Activated naive CD8-positive, alpha-beta T cell treated with anti-CD3 and anti-CD28 coated beads for 36 hours (primary cell): ENCODE data around the gene CD200R1L. TPM values are rescaled to one million over a fixed set of nuclear protein-coding genes. Genes with fewer than 3 reads are reported as not detected.

ENCODE experiments used
- DNase-seq: peaks from one replicate; pipeline ENCODE4 v3.0.0; 2021
- H3K27ac Mint-ChIP-seq: one replicate; pipeline ENCODE4 v1.8.0; 2022; ENCODE audit warnings: mild to moderate bottlenecking, moderate library complexity, mixed read lengths
- H3K27me3 Mint-ChIP-seq: one replicate; pipeline ENCODE4 v1.8.0; 2022; ENCODE audit warnings: mild to moderate bottlenecking, mixed read lengths
- H3K36me3 Mint-ChIP-seq: one replicate; pipeline ENCODE4 v1.8.0; 2021; ENCODE audit warnings: mild to moderate bottlenecking, mixed read lengths
- H3K4me1 Mint-ChIP-seq: one replicate; pipeline ENCODE4 v1.8.0; 2021; ENCODE audit warnings: mixed read lengths
- H3K4me3 Mint-ChIP-seq: one replicate; pipeline ENCODE4 v1.8.0; 2022; ENCODE audit warnings: mild to moderate bottlenecking, moderate library complexity, mixed read lengths
- H3K9me3 Mint-ChIP-seq: one replicate; pipeline ENCODE4 v1.8.0; 2022; ENCODE audit warnings: mixed read lengths
- total RNA-seq, 2 experiments: library from RNA; stranded (reverse); gene quantifications; one replicate each; pipeline ENCODE4 v1.2.3, GENCODE V29; 2021

CD200R1L gene
- total RNA-seq, 2 experiments from 2014 or later, result not detected

GRCh38 chr3:112811131-112811884 is 35.4 kb downstream of the CD200R1L start:
- Mint-ChIP-seq H3K27ac (no peak overlapping the region), H3K4me3 (no peak overlapping the region), H3K27me3 (no peaks in the 10 kb centered on the region), H3K4me1 (peaks cover 8% of the 10 kb centered on the region), H3K36me3 (no peaks in the 10 kb centered on the region), H3K9me3 (no peaks in the 10 kb centered on the region)
- no peak for DNase-seq

DNA sequence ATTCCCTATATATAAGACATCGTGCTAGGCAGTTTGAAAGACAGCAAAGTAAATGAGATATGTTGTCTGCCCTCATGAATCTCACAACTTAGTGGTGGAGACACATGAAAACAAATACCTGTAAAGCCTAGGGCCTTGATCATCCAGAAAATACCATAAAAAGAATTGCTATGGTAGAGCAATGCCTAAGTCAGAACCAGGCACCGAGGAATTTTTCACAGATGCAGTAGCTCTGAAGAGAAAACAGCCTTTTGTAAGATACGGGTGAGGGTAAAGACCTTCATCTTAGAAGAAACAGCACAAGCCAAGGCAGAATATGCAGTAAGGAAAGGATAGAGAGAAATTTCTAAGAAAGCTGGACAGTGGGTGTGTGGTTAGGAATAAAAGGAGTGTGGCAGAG is 36.1 kb downstream of the CD200R1L start:
- Mint-ChIP-seq H3K27me3 (no peaks in the 10 kb centered on the region), H3K27ac (no peak overlapping the region), H3K9me3 (no peaks in the 10 kb centered on the region), H3K36me3 (no peaks in the 10 kb centered on the region), H3K4me1 (peaks cover 8% of the 10 kb centered on the region), H3K4me3 (no peak overlapping the region)
- no peak for DNase-seq

- H3K27ac Mint-ChIP-seq, result no peak overlapping the region
- H3K36me3 Mint-ChIP-seq, result no peaks in the 10 kb centered on the region
- H3K9me3 Mint-ChIP-seq, result no peaks in the 10 kb centered on the region
- H3K4me1 Mint-ChIP-seq, result peaks cover 6% of the 10 kb centered on the region
- H3K4me3 Mint-ChIP-seq, result no peak overlapping the region
- H3K27me3 Mint-ChIP-seq, result no peaks in the 10 kb centered on the region
- no peak for DNase-seq
Measured at GRCh38 chr3:112808136-112808535, 38.5 kb downstream of the CD200R1L start.

DNA sequence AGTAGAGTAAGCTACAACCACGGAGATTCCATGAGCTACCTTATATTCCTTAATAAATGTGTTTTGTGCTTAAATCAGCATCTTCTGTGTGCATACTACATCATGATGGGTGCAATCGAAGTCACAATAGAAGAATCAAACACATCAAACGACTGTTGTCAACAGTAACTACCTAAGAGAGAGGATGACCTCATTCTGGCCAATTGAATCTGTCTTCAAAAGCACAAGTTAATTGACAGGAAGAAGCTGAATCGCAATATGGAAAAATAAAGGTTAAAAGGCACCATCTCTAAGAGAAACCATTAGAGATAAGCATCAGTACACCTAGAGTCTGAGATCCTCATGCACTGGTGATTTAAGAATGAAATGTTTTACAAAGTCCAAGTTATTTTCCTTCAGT is 39.0 kb downstream of the CD200R1L start:
- H3K9me3 Mint-ChIP-seq, result no peaks in the 10 kb centered on the region
- H3K4me3 Mint-ChIP-seq, result no peak overlapping the region
- peaks cover 9% of the 10 kb centered on the region for H3K4me1 Mint-ChIP-seq
- no peaks in the 10 kb centered on the region for H3K36me3 Mint-ChIP-seq
- no peak overlapping the region for H3K27ac Mint-ChIP-seq
- no peaks in the 10 kb centered on the region for H3K27me3 Mint-ChIP-seq
- no peak for DNase-seq

DNA sequence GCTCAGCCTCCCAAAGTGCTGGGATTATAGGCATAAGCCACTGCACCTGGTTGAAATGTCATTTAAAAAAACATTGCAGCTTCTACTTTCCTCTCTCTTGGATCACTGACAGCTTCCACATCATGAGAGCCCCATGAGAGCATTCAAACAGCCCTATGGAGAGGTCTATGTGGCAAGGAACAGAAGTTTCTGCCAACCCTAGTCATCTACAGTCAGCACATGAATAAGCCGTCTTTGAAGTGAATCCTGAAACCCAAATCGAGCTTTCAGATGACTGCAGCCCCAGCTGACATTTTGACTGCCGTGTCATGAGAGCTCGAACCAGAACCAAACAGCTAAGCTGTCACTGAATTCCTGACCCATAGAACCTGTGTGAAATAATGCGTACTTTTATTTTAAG is 39.8 kb downstream of the CD200R1L start:
- no peak overlapping the region for H3K27ac Mint-ChIP-seq
- H3K27me3 Mint-ChIP-seq, result no peaks in the 10 kb centered on the region
- no peaks in the 10 kb centered on the region for H3K36me3 Mint-ChIP-seq
- H3K4me1 Mint-ChIP-seq, result peaks cover 15% of the 10 kb centered on the region
- no peak for DNase-seq
- no peak overlapping the region for H3K4me3 Mint-ChIP-seq
- H3K9me3 Mint-ChIP-seq, result no peaks in the 10 kb centered on the region

DNA sequence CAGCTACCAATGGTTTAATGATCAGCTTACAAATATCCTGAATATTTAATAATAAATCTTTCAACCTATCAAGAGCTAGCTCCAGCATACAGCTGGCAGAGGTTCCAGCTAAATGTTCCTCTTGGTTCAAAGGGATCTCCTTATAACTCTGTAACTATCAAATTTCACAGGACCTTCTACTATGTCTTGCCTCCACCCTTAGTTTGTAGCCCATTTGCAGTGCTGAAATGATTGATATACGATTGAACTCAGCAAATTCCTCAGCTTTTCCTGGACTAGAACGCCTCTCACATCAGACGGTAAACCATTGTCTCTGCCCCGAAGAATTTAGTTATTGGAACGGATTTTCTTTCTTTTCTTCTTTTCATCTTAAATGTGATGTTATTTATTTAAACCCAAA is 41.5 kb downstream of the CD200R1L start:
- H3K9me3 Mint-ChIP-seq, result no peaks in the 10 kb centered on the region
- no peak for DNase-seq
- H3K4me3 Mint-ChIP-seq, result no peak overlapping the region
- peaks cover 12% of the 10 kb centered on the region for H3K4me1 Mint-ChIP-seq
- no peaks in the 10 kb centered on the region for H3K27me3 Mint-ChIP-seq
- H3K36me3 Mint-ChIP-seq, result no peaks in the 10 kb centered on the region
- no peak overlapping the region for H3K27ac Mint-ChIP-seq

DNA sequence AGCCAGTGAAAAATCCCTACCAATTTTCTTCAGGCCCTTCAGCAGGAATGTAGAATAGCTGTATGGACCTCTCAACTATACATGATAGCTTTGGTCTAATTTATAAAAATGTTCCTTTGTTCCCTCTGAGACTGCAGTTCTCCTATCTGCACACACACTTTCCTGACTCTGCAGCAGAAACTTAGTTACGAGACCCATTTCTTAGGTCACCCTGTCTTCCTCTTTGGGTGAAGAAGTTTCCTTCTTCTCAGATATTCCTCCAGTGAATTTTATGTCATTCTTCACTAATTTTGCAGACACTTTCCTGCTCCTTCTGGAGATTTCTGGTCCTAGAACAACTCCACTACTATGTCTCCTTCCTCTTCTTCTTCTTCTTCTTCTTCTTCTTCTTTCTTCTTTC is 42.6 kb downstream of the CD200R1L start:
- Mint-ChIP-seq H3K27ac (no peak overlapping the region), H3K4me3 (no peak overlapping the region), H3K36me3 (no peaks in the 10 kb centered on the region), H3K4me1 (peaks cover 12% of the 10 kb centered on the region), H3K9me3 (no peaks in the 10 kb centered on the region), H3K27me3 (no peaks in the 10 kb centered on the region)
- no peak for DNase-seq

DNA sequence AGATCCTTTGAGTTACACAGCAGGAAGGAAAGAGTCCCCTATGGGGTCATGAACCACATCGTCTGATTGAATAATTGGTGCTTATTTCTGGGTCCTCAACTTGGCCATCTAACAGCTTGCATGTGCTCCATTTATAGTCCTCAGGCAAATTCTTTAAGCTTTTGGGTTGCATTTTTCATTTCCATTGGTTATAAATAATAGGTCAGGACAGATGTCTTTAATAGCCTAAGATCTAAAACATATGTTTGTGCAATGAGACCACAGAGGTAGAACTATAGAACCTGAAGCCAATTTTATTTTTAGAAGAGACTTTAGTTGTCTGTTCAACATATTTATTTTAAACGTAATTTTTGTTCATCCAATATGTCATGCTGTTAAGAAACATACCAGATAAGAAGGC is 43.2 kb downstream of the CD200R1L start:
- no peaks in the 10 kb centered on the region for H3K36me3 Mint-ChIP-seq
- no peak for DNase-seq
- no peaks in the 10 kb centered on the region for H3K27me3 Mint-ChIP-seq
- no peaks in the 10 kb centered on the region for H3K9me3 Mint-ChIP-seq
- peaks cover 12% of the 10 kb centered on the region for H3K4me1 Mint-ChIP-seq
- no peak overlapping the region for H3K4me3 Mint-ChIP-seq
- H3K27ac Mint-ChIP-seq, result no peak overlapping the region

- Mint-ChIP-seq H3K27me3 (no peaks in the 10 kb centered on the region), H3K27ac (no peak overlapping the region), H3K36me3 (no peaks in the 10 kb centered on the region), H3K4me1 (peaks cover 12% of the 10 kb centered on the region), H3K4me3 (no peak overlapping the region), H3K9me3 (no peaks in the 10 kb centered on the region)
- DNase-seq, result no peak
Measured at GRCh38 chr3:112802338-112802737, 44.3 kb downstream of the CD200R1L start.

DNA sequence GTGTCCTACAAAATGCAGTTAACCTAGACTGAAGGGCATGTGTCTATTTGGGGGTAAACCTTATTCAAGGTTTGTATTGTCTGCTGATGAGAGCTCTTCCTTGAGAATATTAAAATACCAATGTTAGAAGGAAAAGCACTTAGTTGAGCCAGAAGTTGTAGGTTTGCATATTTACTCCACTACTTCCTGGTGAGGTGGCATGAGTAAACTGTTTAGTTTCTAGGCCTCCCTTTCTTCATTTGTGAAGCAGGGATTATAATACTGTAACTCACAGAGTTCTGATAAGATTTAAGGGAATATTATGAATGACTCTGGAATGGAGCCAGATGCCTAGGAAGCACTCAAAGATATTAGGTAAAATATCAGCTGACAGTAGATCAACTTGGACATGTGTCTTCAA is 46.7 kb downstream of the CD200R1L start:
- Mint-ChIP-seq H3K4me1 (peaks cover 12% of the 10 kb centered on the region), H3K27ac (no peak overlapping the region), H3K27me3 (no peaks in the 10 kb centered on the region), H3K36me3 (no peaks in the 10 kb centered on the region), H3K4me3 (no peak overlapping the region), H3K9me3 (no peaks in the 10 kb centered on the region)
- DNase-seq, result no peak

DNA sequence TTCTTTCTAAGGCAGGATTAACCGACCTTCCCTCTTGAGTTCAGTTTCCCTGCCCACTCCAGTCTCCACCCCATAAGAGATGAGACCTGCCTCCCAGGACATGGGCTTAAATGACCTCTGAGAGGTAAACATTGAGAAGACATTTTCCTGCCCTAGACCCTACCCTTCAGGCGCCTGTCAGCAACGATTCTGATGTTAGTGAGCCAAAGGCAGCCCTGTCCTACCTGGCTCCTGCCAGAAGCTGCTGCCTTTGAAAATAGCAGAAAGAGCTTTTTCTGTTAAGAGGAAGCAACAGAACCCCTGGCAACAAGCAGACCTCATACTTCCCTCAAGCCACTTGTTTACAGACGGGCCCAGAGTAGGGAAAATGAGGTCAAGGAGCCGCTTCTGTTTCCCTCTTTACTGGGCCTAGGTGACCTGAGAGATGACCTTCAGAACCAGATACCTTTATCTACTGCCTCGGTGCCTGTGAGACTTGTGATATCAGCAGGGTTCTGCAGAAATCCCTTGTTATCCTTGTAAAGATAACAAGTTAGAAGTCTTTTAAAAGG is 52.0 kb downstream of the CD200R1L start:
- H3K36me3 Mint-ChIP-seq, result no peaks in the 10 kb centered on the region
- H3K4me1 Mint-ChIP-seq, result peaks cover 12% of the 10 kb centered on the region
- H3K9me3 Mint-ChIP-seq, result no peaks in the 10 kb centered on the region
- no peak for DNase-seq
- H3K4me3 Mint-ChIP-seq, result no peak overlapping the region
- no peak overlapping the region for H3K27ac Mint-ChIP-seq
- no peaks in the 10 kb centered on the region for H3K27me3 Mint-ChIP-seq

DNA sequence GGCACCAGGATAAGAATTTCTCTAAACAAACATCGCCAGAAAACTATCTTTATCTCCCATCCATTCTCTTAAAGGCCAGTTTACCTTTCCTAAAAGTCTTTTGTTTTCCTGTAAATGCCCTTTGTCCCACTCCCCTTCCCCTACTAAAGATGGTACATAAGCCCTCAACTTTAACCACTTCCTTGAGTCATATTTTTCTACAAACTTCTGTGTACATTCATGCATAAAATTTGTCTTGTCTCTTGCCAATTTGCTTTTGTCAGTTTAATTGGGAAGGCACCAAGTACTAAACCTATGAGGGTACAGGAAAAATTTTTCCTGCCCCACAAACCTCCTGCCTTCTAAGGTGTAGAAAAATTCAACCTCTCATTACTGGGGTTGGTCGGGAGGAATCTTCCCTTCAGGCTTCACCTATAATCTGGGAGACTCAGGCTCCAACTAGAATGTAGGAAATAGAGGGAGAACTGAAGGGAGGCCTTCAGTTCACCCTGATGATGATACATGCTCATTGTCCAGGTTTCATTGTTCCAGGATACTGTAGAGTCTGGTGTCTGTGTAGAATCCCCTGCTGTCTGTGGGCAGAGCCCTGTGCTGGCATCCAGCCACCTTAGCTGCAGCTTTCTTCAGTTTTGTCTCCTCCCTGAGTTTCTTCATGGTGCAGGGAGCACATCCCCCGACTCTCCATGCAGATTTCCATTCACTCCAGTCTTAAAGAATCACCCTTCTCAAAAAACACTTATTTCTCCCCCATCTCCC is 53.2 kb downstream of the CD200R1L start:
- H3K27ac Mint-ChIP-seq, result no peak overlapping the region
- DNase-seq, result no peak
- H3K36me3 Mint-ChIP-seq, result no peaks in the 10 kb centered on the region
- no peaks in the 10 kb centered on the region for H3K27me3 Mint-ChIP-seq
- peaks cover 12% of the 10 kb centered on the region for H3K4me1 Mint-ChIP-seq
- H3K4me3 Mint-ChIP-seq, result no peak overlapping the region
- no peaks in the 10 kb centered on the region for H3K9me3 Mint-ChIP-seq

DNA sequence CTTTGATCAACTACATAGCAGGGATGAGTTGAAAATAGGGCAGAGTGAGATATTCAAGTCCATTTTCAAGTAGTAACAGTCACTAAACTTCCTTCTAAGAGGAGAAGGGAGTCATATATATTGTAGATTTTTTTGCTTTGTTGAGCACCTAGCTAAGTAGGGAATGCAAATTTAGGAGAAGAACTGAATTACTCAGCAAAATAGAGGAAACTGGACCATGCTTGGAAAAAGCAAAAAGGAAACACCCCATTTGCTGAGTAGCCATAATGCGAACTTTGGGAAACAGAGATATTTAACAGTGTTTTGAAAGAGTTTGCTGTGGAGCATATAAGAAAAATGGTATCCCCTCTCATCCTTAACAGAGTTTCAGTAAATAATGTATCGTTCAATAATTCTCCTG is 54.9 kb downstream of the CD200R1L start:
- Mint-ChIP-seq H3K4me3 (no peak overlapping the region), H3K9me3 (peaks cover 7% of the 10 kb centered on the region), H3K27me3 (no peaks in the 10 kb centered on the region), H3K27ac (no peak overlapping the region), H3K36me3 (peaks cover 4% of the 10 kb centered on the region), H3K4me1 (peaks cover 12% of the 10 kb centered on the region)
- no peak for DNase-seq

- no peak for DNase-seq
- H3K4me1 Mint-ChIP-seq, result peaks cover 12% of the 10 kb centered on the region
- no peak overlapping the region for H3K4me3 Mint-ChIP-seq
- no peaks in the 10 kb centered on the region for H3K27me3 Mint-ChIP-seq
- peaks cover 7% of the 10 kb centered on the region for H3K9me3 Mint-ChIP-seq
- no peak overlapping the region for H3K27ac Mint-ChIP-seq
- peaks cover 4% of the 10 kb centered on the region for H3K36me3 Mint-ChIP-seq
Measured at GRCh38 chr3:112789787-112790186, 56.9 kb downstream of the CD200R1L start.

DNA sequence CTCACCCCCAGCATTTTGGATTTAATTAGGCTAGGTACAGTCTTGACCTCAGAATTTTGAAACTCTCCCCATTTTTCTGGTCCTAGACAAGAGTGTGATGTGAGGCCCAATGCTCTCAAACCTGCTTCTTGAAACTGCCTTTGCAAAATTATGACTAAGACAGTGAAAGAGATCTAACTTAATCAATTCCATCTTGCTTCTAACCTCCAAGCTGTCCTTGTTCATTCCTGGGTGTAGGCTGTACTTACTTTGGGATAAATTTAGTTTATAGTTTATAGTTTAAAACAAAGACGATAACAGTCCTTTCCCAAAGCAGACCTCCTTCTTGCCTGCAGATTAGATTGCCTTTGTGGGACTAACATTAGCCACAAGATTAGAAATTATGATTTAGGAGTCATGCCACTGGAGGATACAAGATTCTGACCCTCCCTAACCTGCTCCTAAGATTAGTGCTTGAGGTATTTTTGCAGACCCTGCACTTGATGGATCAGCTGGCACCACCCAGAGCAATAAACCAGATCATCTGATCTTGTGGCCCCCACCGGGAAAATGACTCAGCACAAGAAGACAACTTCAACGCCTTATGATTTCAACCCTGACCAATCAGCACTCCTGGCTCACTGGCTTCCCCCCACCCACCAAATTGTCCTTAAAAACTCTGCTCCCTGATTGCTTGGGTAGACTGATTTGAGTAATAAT is 59.6 kb downstream of the CD200R1L start:
- DNase-seq, result no peak
- H3K27ac Mint-ChIP-seq, result no peak overlapping the region
- no peaks in the 10 kb centered on the region for H3K27me3 Mint-ChIP-seq
- peaks cover 7% of the 10 kb centered on the region for H3K9me3 Mint-ChIP-seq
- no peaks in the 10 kb centered on the region for H3K4me1 Mint-ChIP-seq
- no peak overlapping the region for H3K4me3 Mint-ChIP-seq
- peaks cover 4% of the 10 kb centered on the region for H3K36me3 Mint-ChIP-seq
